Neural progenitor cell (in vitro differentiated cells): Measurements from ENCODE around the gene ZFPL1. TPM values are rescaled to one million over a fixed set of nuclear protein-coding genes. Genes with fewer than 3 reads are reported as not detected.

Experiments used
- DNase-seq: peaks from one replicate; pipeline ENCODE4 v3.0.0-alpha.2; 2016; ENCODE audit warnings: low spot score
- H2AFZ ChIP-seq: fragments of 200-600 bp; sonication (generic); replicated peaks from 2 replicates; pipeline ENCODE4 v1.6.1; 2016; ENCODE audit warnings: antibody characterized with exemption
- H3F3A ChIP-seq: fragments of 200-600 bp; sonication (generic); 2 replicates; pipeline ENCODE4 v1.6.1; 2016; ENCODE audit warnings: antibody characterized with exemption, low read depth
- H3K27ac ChIP-seq: fragments of 200-600 bp; sonication (generic); 2 replicates; pipeline ENCODE4 v1.5.1; 2016; ENCODE audit warnings: mild to moderate bottlenecking
- H3K27me3 ChIP-seq: fragments of 200-600 bp; sonication (generic); 2 replicates; pipeline ENCODE4 v1.6.1; 2016; ENCODE audit warnings: mild to moderate bottlenecking, moderate library complexity
- H3K36me3 ChIP-seq: fragments of 200-600 bp; sonication (generic); 2 replicates; pipeline ENCODE4 v1.5.1; 2016
- H3K4me1 ChIP-seq: fragments of 200-600 bp; sonication (generic); 2 replicates; pipeline ENCODE4 v1.6.1; 2016; ENCODE audit warnings: mixed run types
- H3K4me2 ChIP-seq: fragments of 200-600 bp; sonication (generic); 2 replicates; pipeline ENCODE4 v1.6.1; 2016
- H3K4me3 ChIP-seq: fragments of 200-600 bp; sonication (generic); 2 replicates; pipeline ENCODE4 v1.5.1; 2016
- H3K79me2 ChIP-seq: fragments of 200-600 bp; sonication (generic); 2 replicates; pipeline ENCODE4 v1.6.1; 2016; ENCODE audit warnings: low read depth
- H3K9ac ChIP-seq: fragments of 200-600 bp; sonication (generic); 2 replicates; pipeline ENCODE4 v1.6.1; 2016
- H3K9me3 ChIP-seq: fragments of 200-600 bp; sonication (generic); 2 replicates; pipeline ENCODE4 v1.5.1; 2016; ENCODE audit warnings: low read depth
- H4K20me1 ChIP-seq: fragments of 200-600 bp; sonication (generic); 2 replicates; pipeline ENCODE4 v1.6.1; 2016; ENCODE audit warnings: low read depth
- H3K27ac Mint-ChIP-seq: 3 replicates; pipeline ENCODE4 v1.8.0; 2021; ENCODE audit warnings: mixed read lengths
- H3K27me3 Mint-ChIP-seq: 2 replicates; pipeline ENCODE4 v1.8.0; 2022; ENCODE audit warnings: low read depth, mild to moderate bottlenecking, inconsistent platforms, moderate library complexity, mixed read lengths; ENCODE audit not compliant: insufficient read depth
- H3K36me3 Mint-ChIP-seq: 3 replicates; pipeline ENCODE4 v1.8.0; 2021; ENCODE audit warnings: mixed read lengths
- H3K4me1 Mint-ChIP-seq: 3 replicates; pipeline ENCODE4 v1.8.0; 2021; ENCODE audit warnings: mixed read lengths
- H3K4me3 Mint-ChIP-seq: 3 replicates; pipeline ENCODE4 v1.8.0; 2021; ENCODE audit warnings: mild to moderate bottlenecking, moderate library complexity, mixed read lengths
- H3K9me3 Mint-ChIP-seq: 3 replicates; pipeline ENCODE4 v1.8.0; 2020; ENCODE audit warnings: mixed read lengths
- CTCF ChIP-seq: fragments of 200-600 bp; sonication (generic); IDR thresholded peaks from 2 replicates; pipeline ENCODE4 v1.5.1; 2017; ENCODE audit warnings: antibody characterized with exemption, mild to moderate bottlenecking
- EZH2 ChIP-seq: fragments of 200-600 bp; sonication (generic); IDR thresholded peaks from 2 replicates; pipeline ENCODE4 v1.6.1; 2017; ENCODE audit warnings: antibody characterized with exemption, mild to moderate bottlenecking, moderate library complexity
- EZH2phosphoT487 ChIP-seq: fragments of 200-600 bp; sonication (generic); IDR thresholded peaks from 2 replicates; pipeline ENCODE4 v1.6.1; 2017; ENCODE audit warnings: antibody characterized with exemption
- total RNA-seq: library from RNA; depleted of rRNA; stranded (reverse); fragments of >200 nt; gene quantifications from 2 replicates; pipeline ENCODE4 v1.2.3, GENCODE V29; 2015; ENCODE audit warnings: low replicate concordance

Gene ZFPL1
- total RNA-seq, 1 donor from 2014 or later: 12.6 TPM

GRCh38 chr11:65133724-65134123, 49.7 kb downstream of the ZFPL1 start:
- H3K27me3 ChIP-seq: no peaks in the 10 kb centered on the region
- peak overlapping the region; percentile 98 for H2AFZ ChIP-seq
- no peak for DNase-seq
- TF ChIP-seq CTCF: no peak
- no peak for TF ChIP-seq EZH2phosphoT487
- TF ChIP-seq EZH2: no peak
- H3K4me3 Mint-ChIP-seq: peak overlapping the region; percentile 98
- peaks cover 8% of the 10 kb centered on the region for H3K4me1 ChIP-seq
- H3K4me1 Mint-ChIP-seq: peaks cover 21% of the 10 kb centered on the region
- no peaks in the 10 kb centered on the region for H3K9me3 Mint-ChIP-seq
- H3K36me3 Mint-ChIP-seq: no peaks in the 10 kb centered on the region
- H3K27me3 Mint-ChIP-seq: peaks cover 4% of the 10 kb centered on the region
- peaks cover 21% of the 10 kb centered on the region for H3K79me2 ChIP-seq
- peak overlapping the region; percentile 93 for H3K4me3 ChIP-seq
- peaks cover 11% of the 10 kb centered on the region for H3F3A ChIP-seq
- H3K27ac Mint-ChIP-seq: peak overlapping the region; percentile 66
- peaks cover 11% of the 10 kb centered on the region for H4K20me1 ChIP-seq
- peak overlapping the region; percentile 98 for H3K9ac ChIP-seq
- no peak overlapping the region for H3K27ac ChIP-seq
- H3K36me3 ChIP-seq: no peaks in the 10 kb centered on the region
- no peaks in the 10 kb centered on the region for H3K9me3 ChIP-seq
- peak overlapping the region; percentile 99 for H3K4me2 ChIP-seq

- Histone ChIP-seq H3K9me3 (no peaks in the 10 kb centered on the region), H4K20me1 (peaks cover 11% of the 10 kb centered on the region), H3K79me2 (peaks cover 21% of the 10 kb centered on the region), H3K4me3 (peak within 1 kb of the TSS; percentile 93), H3K36me3 (no peaks in the 10 kb centered on the region), H3K27ac (peak within 1 kb of the TSS; percentile 99), H3K4me2 (peak within 1 kb of the TSS; percentile 99), H2AFZ (peak within 1 kb of the TSS; percentile 98), H3K9ac (peak within 1 kb of the TSS; percentile 98), H3K27me3 (no peaks in the 10 kb centered on the region), H3F3A (peaks cover 11% of the 10 kb centered on the region), H3K4me1 (peaks cover 8% of the 10 kb centered on the region)
- no peaks in the 10 kb centered on the region for H3K9me3 Mint-ChIP-seq
- peaks cover 4% of the 10 kb centered on the region for H3K27me3 Mint-ChIP-seq
- H3K27ac Mint-ChIP-seq: peak within 1 kb of the TSS; percentile 100
- TF ChIP-seq CTCF (no peak), EZH2phosphoT487 (no peak), EZH2 (no peak)
- H3K36me3 Mint-ChIP-seq: no peaks in the 10 kb centered on the region
- peak; percentile 93 for DNase-seq
- peak within 1 kb of the TSS; percentile 98 for H3K4me3 Mint-ChIP-seq
- peaks cover 21% of the 10 kb centered on the region for H3K4me1 Mint-ChIP-seq
Measured at GRCh38 chr11:65134240-65134951, 50.4 kb downstream of the ZFPL1 start, which contains the start of gene SYVN1. Gene SYVN1, minus strand, starts transcription at chr11:65134519. Its CDS starts 918 bp downstream, at chr11:65133601.

GRCh38 chr11:65134952-65135632, 51.1 kb downstream of the ZFPL1 start:
- H3K27me3 Mint-ChIP-seq: peaks cover 4% of the 10 kb centered on the region
- H3F3A ChIP-seq: peaks cover 11% of the 10 kb centered on the region
- peaks cover 21% of the 10 kb centered on the region for H3K79me2 ChIP-seq
- peak overlapping the region; percentile 99 for H3K4me2 ChIP-seq
- TF ChIP-seq EZH2: no peak
- TF ChIP-seq CTCF: no peak
- TF ChIP-seq EZH2phosphoT487: no peak
- peak overlapping the region; percentile 93 for H3K4me3 ChIP-seq
- peaks cover 3% of the 10 kb centered on the region for H3K27me3 ChIP-seq
- H3K9me3 Mint-ChIP-seq: peaks cover 2% of the 10 kb centered on the region
- H3K27ac ChIP-seq: peak overlapping the region; percentile 99
- peak overlapping the region; percentile 98 for H2AFZ ChIP-seq
- H3K9me3 ChIP-seq: no peaks in the 10 kb centered on the region
- peaks cover 21% of the 10 kb centered on the region for H3K4me1 Mint-ChIP-seq
- H4K20me1 ChIP-seq: peaks cover 11% of the 10 kb centered on the region
- peak overlapping the region; percentile 98 for H3K9ac ChIP-seq
- peak overlapping the region; percentile 98 for H3K4me3 Mint-ChIP-seq
- no peaks in the 10 kb centered on the region for H3K36me3 Mint-ChIP-seq
- peaks cover 8% of the 10 kb centered on the region for H3K4me1 ChIP-seq
- peak overlapping the region; percentile 100 for H3K27ac Mint-ChIP-seq
- DNase-seq: peak; percentile 96
- H3K36me3 ChIP-seq: no peaks in the 10 kb centered on the region
